ENCODE data around the gene SLK.

SLK gene

GRCh38 chr10:104034401-104035193 is 67.7 kb downstream of the SLK start:
- no peak for DNase-seq (ENCODE audit: low spot score)

DNA sequence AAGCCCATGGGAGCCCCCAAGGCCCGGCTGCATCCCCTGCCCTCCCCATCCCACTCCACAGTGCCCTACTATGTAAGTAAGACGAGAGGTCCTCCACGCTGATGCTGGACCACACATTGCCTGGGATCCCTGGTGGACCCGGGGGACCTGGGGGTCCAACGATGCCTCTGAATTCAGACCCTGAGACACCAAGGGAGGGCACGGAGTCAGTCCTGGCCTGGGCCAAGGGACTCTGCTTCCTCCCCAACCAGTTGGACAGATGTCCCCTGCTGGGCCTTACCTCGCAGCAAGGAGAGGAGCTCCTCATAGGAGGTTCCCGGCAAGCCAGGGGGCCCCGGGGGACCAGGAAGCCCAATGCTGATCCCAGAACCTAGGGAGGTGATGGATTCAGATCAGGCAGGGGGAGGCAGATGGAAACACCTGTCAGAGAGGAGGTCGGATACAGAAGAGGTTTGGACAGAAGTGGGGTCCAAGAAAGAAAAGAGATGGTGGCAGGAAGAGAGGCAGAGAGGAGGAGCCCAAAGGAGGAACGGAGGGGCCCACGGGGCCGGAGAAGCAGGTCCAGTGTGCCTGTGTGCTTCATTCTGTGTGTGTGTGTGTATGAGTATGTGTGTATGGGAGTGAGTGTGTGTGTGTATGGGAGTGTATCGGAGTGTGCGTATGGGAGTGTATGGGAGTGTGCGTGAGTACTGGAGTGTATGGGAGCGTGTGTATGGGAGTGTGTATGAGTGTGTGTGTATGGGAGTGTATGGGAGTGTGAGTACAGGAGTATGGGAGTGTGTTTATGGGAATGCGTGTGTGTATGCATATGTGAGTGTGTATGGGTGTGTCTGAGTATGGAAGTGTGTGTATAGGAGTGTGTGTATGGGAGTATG is 68.5 kb downstream of the SLK start:
- no peak for DNase-seq (ENCODE audit: low spot score)

DNA sequence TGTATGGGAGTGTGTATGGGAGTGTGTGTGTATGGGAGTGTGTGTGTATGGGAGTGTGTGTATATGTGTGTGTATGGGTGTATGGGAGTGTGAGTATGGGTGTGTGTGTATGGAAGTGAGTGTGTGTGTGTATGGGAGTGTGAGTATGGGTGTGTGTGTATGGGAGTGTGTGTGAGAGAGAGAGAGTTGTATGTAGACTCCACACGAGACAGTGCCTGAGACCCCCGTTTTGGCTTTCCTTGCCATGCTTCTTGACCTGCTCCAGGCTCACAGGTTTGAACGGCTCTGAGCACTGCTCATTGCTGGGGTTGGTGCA is 69.1 kb downstream of the SLK start:
- no peak for DNase-seq (ENCODE audit: low spot score)

DNA sequence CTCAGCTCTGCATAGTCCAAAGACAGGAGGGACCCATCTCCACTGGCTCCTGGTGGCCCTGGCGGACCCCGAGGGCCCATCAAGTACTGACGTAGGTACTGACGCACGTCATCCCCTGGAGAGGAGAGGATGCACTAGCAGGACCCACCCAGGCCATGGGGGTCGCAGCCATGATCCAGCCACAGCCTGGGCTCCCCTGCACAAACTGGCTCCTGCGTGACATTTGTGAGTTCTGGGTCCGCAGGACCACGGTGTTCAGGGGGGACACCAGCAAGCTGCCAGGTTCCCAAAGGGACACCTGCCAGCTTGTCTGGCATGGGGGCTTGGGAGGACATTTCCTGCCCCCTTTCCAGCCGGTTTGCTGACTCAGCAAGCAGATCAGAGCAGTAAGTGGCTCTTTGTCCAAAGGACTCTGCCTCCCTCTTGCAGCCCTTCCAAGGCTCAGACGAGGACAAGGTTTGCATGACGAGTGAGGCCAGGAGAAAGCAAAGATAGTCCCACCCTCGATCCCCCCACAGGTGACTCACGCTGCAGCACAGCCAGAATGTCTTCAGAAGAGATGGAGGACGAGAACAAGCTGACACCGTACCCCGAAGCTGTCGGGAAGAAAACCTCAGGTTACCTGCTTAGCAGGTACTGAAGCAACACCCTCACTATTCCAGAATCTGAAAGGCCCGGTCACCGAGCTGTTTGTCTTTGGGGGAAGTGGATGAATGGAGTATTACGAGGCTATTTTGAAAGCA is 69.7 kb downstream of the SLK start:
- DNase-seq (ENCODE audit: low spot score), result no peak

DNA sequence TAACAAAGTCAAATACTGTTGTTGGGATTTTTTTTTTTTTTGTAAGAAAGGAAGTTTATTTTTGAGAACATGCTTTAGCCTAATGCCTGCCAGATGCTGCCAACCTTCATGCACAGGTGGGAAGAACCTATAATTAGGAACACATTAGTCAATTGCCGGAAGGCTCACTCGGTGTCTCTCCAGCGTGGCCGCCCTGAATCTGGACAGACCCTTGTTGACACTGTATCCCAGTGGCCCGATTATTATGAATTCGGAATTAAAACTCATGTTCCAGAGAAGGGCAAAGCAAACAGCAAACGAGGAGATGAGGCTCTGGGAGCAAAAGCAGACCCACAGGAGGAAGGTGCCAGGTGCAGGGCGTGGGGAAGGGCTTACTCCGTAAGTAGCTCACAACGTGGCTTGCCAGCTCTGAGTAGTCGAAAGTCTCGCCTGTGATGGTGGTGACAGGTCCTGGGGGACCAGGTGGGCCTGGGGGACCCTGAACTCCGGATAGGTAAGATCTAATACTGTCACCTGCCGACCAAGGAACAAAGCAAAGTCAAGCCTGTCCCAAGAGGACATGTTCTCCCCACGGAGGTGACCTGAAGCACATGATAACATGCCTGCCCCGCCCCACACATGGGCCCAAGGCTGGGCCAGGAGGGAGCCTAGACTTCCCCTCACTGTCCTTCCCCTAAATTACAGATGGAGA is 70.5 kb downstream of the SLK start:
- DNase-seq (ENCODE audit: low spot score), result no peak

DNA sequence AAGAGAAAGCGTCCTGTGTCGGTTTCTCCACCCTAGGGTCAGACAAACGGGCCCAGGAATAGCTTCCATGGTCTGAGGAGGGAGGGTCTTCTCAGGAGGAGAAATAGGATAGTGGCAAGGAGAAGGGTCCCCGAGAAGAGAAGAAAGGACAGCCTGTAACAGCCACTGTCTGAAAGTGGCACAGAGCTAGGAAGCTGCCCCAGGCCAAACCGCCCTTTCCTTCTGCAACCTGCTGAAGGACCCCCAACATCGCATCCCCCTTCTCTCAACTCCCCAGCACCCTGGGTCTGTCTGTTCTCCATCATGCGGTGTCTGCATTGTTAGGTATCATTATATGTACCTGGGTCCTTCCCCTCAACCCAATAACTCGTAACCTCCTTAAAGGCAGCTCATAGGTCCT is 71.6 kb downstream of the SLK start:
- no peak for DNase-seq (ENCODE audit: low spot score)

GRCh38 chr10:104038958-104039752 is 72.2 kb downstream of the SLK start:
- DNase-seq (ENCODE audit: low spot score), result no peak

DNA sequence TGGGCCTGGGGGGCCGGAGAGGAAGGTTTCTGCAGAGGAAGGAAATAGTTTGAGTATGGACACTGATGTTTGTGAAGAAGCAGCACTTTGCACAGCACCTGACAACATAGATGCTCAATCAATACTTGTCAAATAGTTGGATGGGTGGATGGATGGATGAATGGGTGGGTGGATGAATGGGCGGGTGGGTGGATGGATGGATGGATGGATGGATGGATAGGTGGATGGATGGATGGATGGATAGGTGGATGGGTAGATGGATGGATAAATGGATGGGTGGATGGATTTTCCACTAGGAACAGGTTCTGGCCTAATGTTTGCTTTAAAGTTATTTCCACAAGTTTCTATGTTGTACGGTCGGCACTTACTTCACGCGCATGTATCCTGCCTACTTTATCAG is 73.4 kb downstream of the SLK start:
- no peak for DNase-seq (ENCODE audit: low spot score)

DNA sequence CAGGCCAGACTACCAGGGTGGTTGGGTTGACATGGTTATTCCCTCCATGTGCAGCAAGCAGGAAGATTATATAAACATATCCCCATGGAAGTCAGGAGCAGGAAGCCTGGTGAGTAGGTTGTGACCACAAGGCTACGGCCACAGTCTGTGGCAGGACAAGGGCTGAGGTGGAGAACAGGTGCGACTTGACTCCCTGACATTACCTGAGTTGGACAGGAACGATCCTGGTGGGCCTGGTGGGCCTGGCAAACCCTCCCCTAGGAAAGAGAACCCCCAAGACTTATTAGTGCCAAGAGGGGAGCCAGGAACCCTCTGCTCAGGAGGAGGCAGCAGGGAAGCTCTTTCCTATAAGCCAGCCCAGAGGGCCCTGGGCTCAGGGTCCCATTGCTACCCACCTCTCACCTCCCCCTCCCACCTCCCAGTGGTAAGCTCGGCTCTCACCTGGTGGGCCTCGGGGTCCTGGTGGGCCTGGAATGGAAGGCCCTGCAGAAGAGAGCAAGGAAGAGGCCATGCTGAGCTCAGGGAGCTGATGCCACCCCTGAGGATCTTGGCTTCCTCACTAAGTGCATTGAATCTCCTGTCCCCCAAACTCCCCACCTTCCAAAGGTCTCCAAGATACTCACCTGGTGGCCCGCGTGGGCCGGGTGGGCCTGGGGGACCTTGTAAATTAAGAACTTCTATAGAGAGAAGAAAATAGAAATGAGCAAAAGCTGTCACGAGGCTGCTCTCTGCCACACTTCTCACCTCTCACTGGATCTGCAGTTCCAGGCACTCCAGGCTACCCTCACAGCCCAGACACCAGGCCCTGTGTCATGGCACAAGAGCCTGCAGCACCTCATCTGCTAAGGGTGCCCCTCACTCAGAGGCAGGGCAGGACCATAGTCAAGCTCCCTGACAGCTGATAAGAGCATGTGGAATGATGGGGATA is 74.2 kb downstream of the SLK start:
- DNase-seq (ENCODE audit: low spot score), result no peak

- DNase-seq (ENCODE audit: low spot score), result no peak
Observed at GRCh38 chr10:104041891-104042535, 75.1 kb downstream of the SLK start.

GRCh38 chr10:104043185-104043830 is 76.4 kb downstream of the SLK start:
- DNase-seq (ENCODE audit: low spot score), result no peak

DNA sequence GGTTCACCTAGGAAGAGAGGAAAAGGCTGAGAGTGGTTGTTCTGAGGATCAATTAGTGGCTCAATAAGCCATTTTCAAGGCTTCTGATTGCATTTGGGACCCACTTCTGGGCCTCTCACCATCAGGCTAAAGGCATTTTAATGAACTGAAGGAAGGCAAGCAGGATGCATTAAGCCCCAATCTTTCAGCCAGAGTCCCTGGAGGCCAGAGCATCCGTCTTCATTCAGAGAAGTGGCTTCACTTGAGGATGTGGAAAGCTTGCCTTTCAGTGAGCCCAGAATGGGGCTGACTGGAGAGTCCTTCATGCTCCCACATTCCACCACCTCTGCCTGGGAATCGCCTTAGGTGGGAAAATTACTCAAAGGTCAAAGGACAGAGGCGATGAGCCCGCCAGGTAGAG is 76.9 kb downstream of the SLK start:
- no peak for DNase-seq (ENCODE audit: low spot score)

DNA sequence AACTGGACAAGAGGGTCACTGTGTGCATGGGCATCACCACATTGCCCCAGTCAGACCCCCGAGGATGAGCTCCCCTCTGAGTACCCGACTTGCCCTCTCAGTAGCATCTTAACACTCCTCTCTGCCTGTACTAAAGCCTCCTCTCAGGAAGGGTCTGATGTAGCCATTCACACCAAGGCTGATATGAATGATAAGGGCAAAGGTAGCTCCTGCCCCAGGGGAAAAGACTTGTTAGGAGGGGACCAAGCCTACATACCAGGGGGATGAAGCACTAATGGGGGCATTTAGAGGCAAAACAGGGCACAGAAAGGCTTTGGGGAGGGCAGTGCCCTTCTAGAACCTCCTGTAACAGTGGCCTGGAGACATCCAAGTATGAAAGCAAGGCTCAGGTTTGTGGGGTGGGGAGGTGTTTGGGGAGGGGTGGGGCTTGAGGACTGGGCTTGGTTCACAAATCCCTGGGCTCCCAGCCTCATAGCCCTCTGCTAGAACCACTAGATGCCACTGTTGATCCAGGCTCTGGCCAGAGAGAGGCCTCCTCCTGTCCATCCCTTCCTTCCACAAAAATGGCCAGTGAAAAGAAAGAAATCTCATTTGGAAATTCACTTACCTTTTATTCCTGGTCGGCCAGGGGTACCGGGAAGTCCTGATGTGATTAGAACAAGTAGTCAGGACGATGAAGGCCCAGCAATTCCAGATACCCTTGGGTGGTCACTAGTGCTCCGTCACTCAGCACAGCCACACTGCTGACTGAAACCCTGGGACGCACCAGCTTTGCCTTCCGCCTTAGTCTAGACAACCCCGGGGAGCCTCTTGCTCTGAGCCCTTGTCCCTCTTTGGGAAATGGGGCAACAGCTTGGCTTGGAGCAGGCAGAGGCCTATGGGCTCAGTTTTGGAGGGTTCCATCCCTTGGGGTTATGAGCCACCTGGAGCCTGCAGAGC is 78.5 kb downstream of the SLK start:
- peak; percentile 71 for DNase-seq (ENCODE audit: low spot score)

DNA sequence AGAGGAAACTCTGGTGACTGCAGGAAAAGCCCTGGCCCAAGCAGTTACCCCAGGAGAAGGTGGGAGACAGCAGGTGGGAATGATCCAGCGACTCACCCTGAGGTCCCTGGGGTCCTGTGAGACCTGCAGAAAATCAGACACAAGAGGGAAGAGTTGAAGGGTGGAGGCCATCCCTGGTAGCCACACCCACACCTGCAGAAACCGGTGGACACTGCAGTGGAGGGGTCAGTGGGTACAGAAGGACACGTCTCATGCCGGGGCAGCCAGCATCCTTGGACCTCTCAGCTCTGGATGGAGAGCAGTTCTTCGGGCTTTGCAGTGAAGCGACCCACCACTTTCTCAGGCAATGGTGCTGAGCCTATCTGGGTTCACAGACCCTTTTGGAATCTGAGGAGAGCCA is 79.7 kb downstream of the SLK start:
- DNase-seq (ENCODE audit: low spot score), result no peak

- no peak for DNase-seq (ENCODE audit: low spot score)
Observed at GRCh38 chr10:104049504-104050250, 82.7 kb downstream of the SLK start.

- no peak for DNase-seq (ENCODE audit: low spot score)
Observed at GRCh38 chr10:104052431-104052830, 85.5 kb downstream of the SLK start.

GRCh38 chr10:104053201-104053600 is 86.3 kb downstream of the SLK start:
- DNase-seq (ENCODE audit: low spot score), result no peak
